Left ventricle myocardium inferior (tissue), 1 donor: ENCODE measurements around the gene SEZ6. TPM values are rescaled to one million over a fixed set of nuclear protein-coding genes. Genes with fewer than 3 reads are reported as not detected.

Experiments used
- DNase-seq: peaks from one replicate; pipeline ENCODE4 v3.0.0-alpha.2; 2020
- H3K27ac ChIP-seq: fragments of 200-600 bp; replicated peaks from 2 replicates; pipeline ENCODE4 v1.8.0; 2021
- H3K27me3 ChIP-seq: fragments of 200-600 bp; 2 replicates; pipeline ENCODE4 v1.8.0; 2021; ENCODE audit warnings: low read depth
- H3K36me3 ChIP-seq: fragments of 200-600 bp; 2 replicates; pipeline ENCODE4 v1.8.0; 2021
- H3K4me1 ChIP-seq: fragments of 200-600 bp; 2 replicates; pipeline ENCODE4 v1.8.0; 2021
- H3K4me3 ChIP-seq: fragments of 200-600 bp; 2 replicates; pipeline ENCODE4 v1.8.0; 2021; ENCODE audit warnings: mild to moderate bottlenecking, moderate library complexity
- H3K9me3 ChIP-seq: fragments of 200-600 bp; replicated peaks from 2 replicates; pipeline ENCODE4 v1.8.0; 2021
- intact Hi-C: fragments of 100-400 bp; cut with micrococcal nuclease; formaldehyde crosslinking; loops from one replicate; pipeline ENCODE4 v1.11.0; 2022
- total RNA-seq: library from RNA; stranded (reverse); fragmentation: NEBNext Ultra II Directional; extraction: Animal tissue kit (Norgen Biotek cat#: 25700); gene quantifications from one replicate; pipeline ENCODE4 v1.2.1, GENCODE V29; 2021
- TF ChIP-seq, protein P1 (sequence below): fragments of 200-600 bp; IDR thresholded peaks from 2 replicates; pipeline ENCODE4 v1.8.0; 2021; ENCODE audit warnings: antibody characterized with exemption, mild to moderate bottlenecking, borderline replicate concordance
- donor health status: DM: no; HTN: yes; CAD: no; lungs with severe emphysema.

SEZ6 gene
- total RNA-seq, 1 donor from 2014 or later, result not detected

DNA sequence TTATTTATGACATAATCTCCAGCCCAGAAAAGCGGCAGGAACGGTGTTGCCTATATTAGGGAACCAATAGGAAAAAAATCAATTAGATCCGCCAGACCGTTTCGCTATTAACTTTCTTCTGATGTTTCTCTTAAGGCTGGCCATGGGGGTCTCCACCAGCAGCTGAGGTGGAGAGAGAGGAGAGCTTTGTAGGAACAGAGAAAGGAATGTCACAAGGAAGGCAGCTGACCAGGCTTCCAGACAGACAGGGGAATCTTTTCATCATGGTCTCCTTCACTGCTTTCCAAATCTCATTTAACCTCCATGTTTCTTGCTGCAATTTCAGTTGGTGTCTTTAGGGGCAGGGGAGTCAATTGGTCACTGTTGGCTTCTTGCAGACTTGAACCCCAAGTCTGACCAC lies 8.9 kb upstream of the SEZ6 start:
- Histone ChIP-seq H3K27me3 (peaks cover 59% of the 10 kb centered on the region), H3K27ac (no peak overlapping the region), H3K36me3 (no peaks in the 10 kb centered on the region), H3K4me3 (no peak overlapping the region), H3K4me1 (peaks cover 4% of the 10 kb centered on the region), H3K9me3 (no peaks in the 10 kb centered on the region)
- no peak for DNase-seq
- TF ChIP-seq, protein P1, sequence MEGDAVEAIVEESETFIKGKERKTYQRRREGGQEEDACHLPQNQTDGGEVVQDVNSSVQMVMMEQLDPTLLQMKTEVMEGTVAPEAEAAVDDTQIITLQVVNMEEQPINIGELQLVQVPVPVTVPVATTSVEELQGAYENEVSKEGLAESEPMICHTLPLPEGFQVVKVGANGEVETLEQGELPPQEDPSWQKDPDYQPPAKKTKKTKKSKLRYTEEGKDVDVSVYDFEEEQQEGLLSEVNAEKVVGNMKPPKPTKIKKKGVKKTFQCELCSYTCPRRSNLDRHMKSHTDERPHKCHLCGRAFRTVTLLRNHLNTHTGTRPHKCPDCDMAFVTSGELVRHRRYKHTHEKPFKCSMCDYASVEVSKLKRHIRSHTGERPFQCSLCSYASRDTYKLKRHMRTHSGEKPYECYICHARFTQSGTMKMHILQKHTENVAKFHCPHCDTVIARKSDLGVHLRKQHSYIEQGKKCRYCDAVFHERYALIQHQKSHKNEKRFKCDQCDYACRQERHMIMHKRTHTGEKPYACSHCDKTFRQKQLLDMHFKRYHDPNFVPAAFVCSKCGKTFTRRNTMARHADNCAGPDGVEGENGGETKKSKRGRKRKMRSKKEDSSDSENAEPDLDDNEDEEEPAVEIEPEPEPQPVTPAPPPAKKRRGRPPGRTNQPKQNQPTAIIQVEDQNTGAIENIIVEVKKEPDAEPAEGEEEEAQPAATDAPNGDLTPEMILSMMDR, result no peak
- intact Hi-C loops, result no loop called here

DNA sequence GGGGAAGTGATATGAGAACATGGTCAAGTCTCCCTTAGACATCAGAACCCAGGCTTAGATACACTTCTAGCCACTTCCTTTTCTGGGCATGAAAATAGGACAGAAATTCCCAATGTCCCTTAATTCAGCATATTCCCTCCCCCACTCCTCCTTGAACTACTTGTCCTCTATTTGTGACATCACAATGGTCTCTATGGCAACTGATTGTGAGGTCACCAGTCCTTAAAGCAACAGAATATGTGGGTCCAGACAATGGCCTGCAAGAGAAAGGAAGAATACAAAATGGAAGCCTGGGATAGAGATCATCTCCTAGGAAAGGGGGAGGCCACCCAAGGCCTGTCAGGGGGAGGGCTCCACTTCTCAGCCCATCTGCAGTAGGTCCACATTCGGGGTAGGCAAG lies 6.7 kb upstream of the SEZ6 start:
- Histone ChIP-seq H3K4me3 (no peak overlapping the region), H3K9me3 (no peaks in the 10 kb centered on the region), H3K4me1 (no peaks in the 10 kb centered on the region), H3K36me3 (no peaks in the 10 kb centered on the region), H3K27ac (no peak overlapping the region), H3K27me3 (peaks cover 59% of the 10 kb centered on the region)
- no peak for DNase-seq
- TF ChIP-seq, protein P1, result no peak
- intact Hi-C loops, result no loop called here

GRCh38 chr17:29010586-29010985 lies 4.8 kb upstream of the SEZ6 start:
- Histone ChIP-seq H3K27ac (no peak overlapping the region), H3K4me3 (no peak overlapping the region), H3K27me3 (peaks cover 59% of the 10 kb centered on the region), H3K4me1 (peaks cover 8% of the 10 kb centered on the region), H3K36me3 (no peaks in the 10 kb centered on the region), H3K9me3 (no peaks in the 10 kb centered on the region)
- intact Hi-C loops, result no loop called here
- no peak for DNase-seq
- TF ChIP-seq, protein P1, result no peak

DNA sequence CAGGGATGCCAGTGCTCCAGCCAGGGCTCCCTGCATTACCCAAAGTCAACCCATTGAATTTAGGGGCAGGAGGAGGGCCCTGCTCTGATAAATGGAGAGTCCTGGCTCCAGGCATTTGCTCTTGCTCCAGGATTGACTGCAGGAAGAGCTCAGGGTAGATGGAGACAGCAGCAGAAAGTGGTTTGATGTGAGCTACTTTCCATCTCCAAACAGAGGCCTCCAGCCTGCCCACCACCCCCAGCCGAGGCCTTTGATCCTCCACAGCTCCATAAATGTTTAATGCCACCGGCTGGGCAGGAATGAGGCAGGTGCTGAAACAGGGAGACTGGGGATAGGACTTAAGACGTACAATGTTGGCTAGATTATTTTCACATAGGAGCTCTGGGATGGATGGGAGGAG lies 4.3 kb upstream of the SEZ6 start:
- DNase-seq, result no peak
- Histone ChIP-seq H3K4me3 (no peak overlapping the region), H3K9me3 (no peaks in the 10 kb centered on the region), H3K27ac (no peak overlapping the region), H3K4me1 (peaks cover 13% of the 10 kb centered on the region), H3K27me3 (peaks cover 59% of the 10 kb centered on the region), H3K36me3 (no peaks in the 10 kb centered on the region)
- intact Hi-C loops, result no loop called here
- TF ChIP-seq, protein P1, result no peak

GRCh38 chr17:29008591-29008990 lies 2.8 kb upstream of the SEZ6 start:
- Histone ChIP-seq H3K4me1 (peaks cover 13% of the 10 kb centered on the region), H3K36me3 (no peaks in the 10 kb centered on the region), H3K4me3 (no peak overlapping the region), H3K27ac (no peak overlapping the region), H3K9me3 (no peaks in the 10 kb centered on the region), H3K27me3 (peaks cover 73% of the 10 kb centered on the region)
- no peak for DNase-seq
- TF ChIP-seq, protein P1, result no peak
- intact Hi-C loops, result no loop called here
